H9 (cell line): ENCODE data around the gene TPP1. TPM values are rescaled to one million over a fixed set of nuclear protein-coding genes. Genes with fewer than 3 reads are reported as not detected.

ENCODE experiments used
- DNase-seq: peaks from one replicate; pipeline ENCODE4 v3.0.0-alpha.2; 2017
- H2AFZ ChIP-seq: one replicate; pipeline ENCODE4 v1.6.1; 2013; ENCODE audit warnings: mild to moderate bottlenecking, low read length, control low read depth, moderate library complexity
- H2AK5ac ChIP-seq: 2 replicates; pipeline ENCODE4 v1.6.1; 2013; ENCODE audit warnings: low read length, control low read depth, mixed read lengths; ENCODE audit not compliant: insufficient read length
- H2BK120ac ChIP-seq: one replicate; pipeline ENCODE4 v1.6.1; 2013; ENCODE audit warnings: low read depth, mild to moderate bottlenecking, low read length, control low read depth, inconsistent platforms; ENCODE audit not compliant: poor library complexity, severe bottlenecking
- H2BK12ac ChIP-seq: 2 replicates; pipeline ENCODE4 v1.6.1; 2013; ENCODE audit warnings: low read length, control low read depth, mixed read lengths, low read depth; ENCODE audit not compliant: insufficient read length
- H2BK15ac ChIP-seq: 2 replicates; pipeline ENCODE4 v1.6.1; 2013; ENCODE audit warnings: low read depth, low read length, control low read depth
- H2BK20ac ChIP-seq: one replicate; pipeline ENCODE4 v1.6.1; 2013; ENCODE audit warnings: low read depth, mild to moderate bottlenecking, low read length, control low read depth, inconsistent platforms; ENCODE audit not compliant: poor library complexity, severe bottlenecking
- H2BK5ac ChIP-seq: 2 replicates; pipeline ENCODE4 v1.6.1; 2013; ENCODE audit warnings: low read length, control low read depth, mixed read lengths; ENCODE audit not compliant: insufficient read length
- H3K14ac ChIP-seq: 2 replicates; pipeline ENCODE4 v1.6.1; 2013; ENCODE audit warnings: low read length, control low read depth; ENCODE audit not compliant: insufficient read depth
- H3K18ac ChIP-seq: 2 replicates; pipeline ENCODE4 v1.6.1; 2013; ENCODE audit warnings: low read depth, mild to moderate bottlenecking, mixed read lengths, low read length, control low read depth; ENCODE audit not compliant: insufficient read length
- H3K23ac ChIP-seq: 2 replicates; pipeline ENCODE4 v1.6.1; 2013; ENCODE audit warnings: low read length, control low read depth, mixed read lengths, low read depth; ENCODE audit not compliant: insufficient read length
- H3K23me2 ChIP-seq: 2 replicates; pipeline ENCODE4 v1.6.1; 2013; ENCODE audit warnings: low read depth, mild to moderate bottlenecking, mixed read lengths, low read length, control low read depth; ENCODE audit not compliant: insufficient read length, poor library complexity, severe bottlenecking
- H3K27ac ChIP-seq: 2 replicates; pipeline ENCODE4 v1.5.1; 2013; ENCODE audit warnings: low read length, control low read depth, mixed read lengths, low read depth; ENCODE audit not compliant: insufficient read length
- H3K27me3 ChIP-seq: 2 replicates; pipeline ENCODE4 v1.6.1; 2013; ENCODE audit warnings: low read length, control low read depth, inconsistent platforms; ENCODE audit not compliant: insufficient read depth
- H3K4ac ChIP-seq: 2 replicates; pipeline ENCODE4 v1.6.1; 2013; ENCODE audit warnings: low read depth, mild to moderate bottlenecking, control low read depth, inconsistent platforms, low read length, moderate library complexity
- H3K4me1 ChIP-seq: 2 replicates; pipeline ENCODE4 v1.6.1; 2013; ENCODE audit warnings: low read length, control low read depth, inconsistent platforms; ENCODE audit not compliant: insufficient read depth
- H3K4me2 ChIP-seq: 2 replicates; pipeline ENCODE4 v1.6.1; 2013; ENCODE audit warnings: low read length, control low read depth, mixed read lengths; ENCODE audit not compliant: insufficient read length, insufficient read depth
- H3K56ac ChIP-seq: 2 replicates; pipeline ENCODE4 v1.6.1; 2013; ENCODE audit warnings: low read depth, mild to moderate bottlenecking, mixed read lengths, low read length, control low read depth; ENCODE audit not compliant: insufficient read length
- H3K79me1 ChIP-seq: 2 replicates; pipeline ENCODE4 v1.6.1; 2013; ENCODE audit warnings: low read depth, mild to moderate bottlenecking, moderate library complexity, low read length, control low read depth, inconsistent platforms; ENCODE audit not compliant: insufficient read depth, poor library complexity, severe bottlenecking
- H3K79me2 ChIP-seq: 2 replicates; pipeline ENCODE4 v1.6.1; 2013; ENCODE audit warnings: low read length, control low read depth, inconsistent platforms; ENCODE audit not compliant: insufficient read depth
- H3K9ac ChIP-seq: 2 replicates; pipeline ENCODE4 v1.6.1; 2013; ENCODE audit warnings: low read length, control low read depth, mixed read lengths; ENCODE audit not compliant: insufficient read length; ENCODE audit errors: extremely low read depth
- H3K9me3 ChIP-seq: one replicate; pipeline ENCODE4 v1.6.1; 2013; ENCODE audit warnings: low read depth, low read length, inconsistent platforms; ENCODE audit not compliant: control insufficient read depth
- H3T11ph ChIP-seq: one replicate; pipeline ENCODE4 v1.6.1; 2013; ENCODE audit warnings: mild to moderate bottlenecking, low read length, control low read depth, inconsistent platforms
- H4K20me1 ChIP-seq: one replicate; pipeline ENCODE4 v1.6.1; 2013; ENCODE audit not compliant: control insufficient read depth, insufficient read length, insufficient read depth
- H4K5ac ChIP-seq: 2 replicates; pipeline ENCODE4 v1.6.1; 2013; ENCODE audit warnings: low read depth, mild to moderate bottlenecking, mixed read lengths, low read length, control low read depth; ENCODE audit not compliant: insufficient read length
- H4K8ac ChIP-seq: replicated peaks from 2 replicates; pipeline ENCODE4 v1.6.1; 2013; ENCODE audit warnings: low read length, control low read depth, mixed read lengths, low read depth; ENCODE audit not compliant: insufficient read length
- H4K91ac ChIP-seq: 2 replicates; pipeline ENCODE4 v1.6.1; 2013; ENCODE audit warnings: low read depth, mild to moderate bottlenecking, moderate library complexity, mixed read lengths, low read length, control low read depth; ENCODE audit not compliant: insufficient read length
- H3K27ac Mint-ChIP-seq, 3 experiments: 2 replicates in 2 of 3; 3 replicates in 1 of 3; pipeline ENCODE4 v1.8.0; 2020 to 2021; ENCODE audit warnings: mixed read lengths in 3 of 3, mild to moderate bottlenecking in 1 of 3, moderate library complexity in 1 of 3
- H3K27me3 Mint-ChIP-seq: 2 replicates; pipeline ENCODE4 v1.8.0; 2021; ENCODE audit warnings: low read depth, mild to moderate bottlenecking, moderate library complexity, mixed read lengths
- H3K36me3 Mint-ChIP-seq, 3 experiments: 2 replicates in 2 of 3; 3 replicates in 1 of 3; pipeline ENCODE4 v1.8.0; 2020 to 2021; ENCODE audit warnings: low read depth in 3 of 3, mixed read lengths in 3 of 3; ENCODE audit not compliant: insufficient read depth in 1 of 3
- H3K4me1 Mint-ChIP-seq, 2 experiments: 2 replicates each; pipeline ENCODE4 v1.8.0; 2020; ENCODE audit warnings: mixed read lengths in 2 of 2
- H3K4me3 Mint-ChIP-seq, 2 experiments: 2 replicates in 1 of 2; 3 replicates in 1 of 2; pipeline ENCODE4 v1.8.0; 2020 to 2021; ENCODE audit warnings: mild to moderate bottlenecking in 2 of 2, mixed read lengths in 2 of 2, moderate library complexity in 1 of 2
- H3K9me3 Mint-ChIP-seq, 2 experiments: 2 replicates in 1 of 2; 3 replicates in 1 of 2; pipeline ENCODE4 v1.8.0; 2020; ENCODE audit warnings: mild to moderate bottlenecking in 2 of 2, mixed read lengths in 2 of 2, moderate library complexity in 1 of 2
- WGBS: extraction: QIAGEN DNeasy Blood & Tissue Kit; methylation state at CpG from one replicate; pipeline ENCODE4 v1.1.7; 2013; ENCODE audit warnings: missing lambda C conversion rate, low lambda C conversion rate, mixed read lengths; ENCODE audit not compliant: insufficient read length; ENCODE audit errors: extremely low coverage; 5-methylcytosine and 5-hydroxymethylcytosine counted together
- total RNA-seq: library from RNA; stranded (reverse); gene quantifications from 2 replicates; pipeline ENCODE4 v1.2.1, GENCODE V29; 2021
- TF ChIP-seq, protein P1 (sequence below): fragments of 200-600 bp; sonication (generic); conservative IDR thresholded peaks from 3 replicates; pipeline ENCODE4 v1.8.0; 2021; ENCODE audit warnings: antibody characterized with exemption, mild to moderate bottlenecking

TPP1 gene
- total RNA-seq, 1 experiment from 2014 or later = 37.2 TPM

DNA sequence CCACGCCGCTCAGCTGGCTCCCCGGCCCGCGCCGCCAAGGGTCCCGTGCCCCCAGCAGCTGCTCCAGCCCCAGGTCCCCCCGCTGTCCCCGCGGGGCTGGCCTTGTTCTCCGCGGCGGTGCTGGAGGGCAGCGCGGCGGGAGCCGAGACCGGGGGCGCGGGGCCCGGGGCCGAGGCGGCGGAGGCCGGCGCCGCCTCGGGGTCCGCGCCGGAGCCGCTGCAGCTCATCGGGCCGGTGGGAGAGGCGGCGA lies 7.3 kb downstream of the TPP1 start:
- peak overlapping the region in 1 of 3 experiments; percentile 61; a peak in 1 of 7 replicates for H3K27ac Mint-ChIP-seq
- H2BK20ac ChIP-seq = no peak overlapping the region
- H2BK120ac ChIP-seq = no peak overlapping the region
- H3K9ac ChIP-seq = peak overlapping the region; percentile 75
- H4K91ac ChIP-seq = no peak overlapping the region
- H3T11ph ChIP-seq = no peak overlapping the region
- H4K20me1 ChIP-seq = no peaks in the 10 kb centered on the region
- H2AK5ac ChIP-seq = no peak overlapping the region
- peak overlapping the region; percentile 84 for H3K18ac ChIP-seq
- H3K79me2 ChIP-seq = no peaks in the 10 kb centered on the region
- no peak overlapping the region for H2BK15ac ChIP-seq
- H3K9me3 Mint-ChIP-seq = no peaks in the 10 kb centered on the region
- H3K23ac ChIP-seq = no peak overlapping the region
- no peak overlapping the region for H4K8ac ChIP-seq
- H3K27me3 Mint-ChIP-seq = no peaks in the 10 kb centered on the region; the same call in 1 of the 2 replicates
- H3K4me3 Mint-ChIP-seq = peak overlapping the region; percentile 83 to 88
- no peaks in the 10 kb centered on the region for H3K9me3 ChIP-seq
- TF ChIP-seq, protein P1, sequence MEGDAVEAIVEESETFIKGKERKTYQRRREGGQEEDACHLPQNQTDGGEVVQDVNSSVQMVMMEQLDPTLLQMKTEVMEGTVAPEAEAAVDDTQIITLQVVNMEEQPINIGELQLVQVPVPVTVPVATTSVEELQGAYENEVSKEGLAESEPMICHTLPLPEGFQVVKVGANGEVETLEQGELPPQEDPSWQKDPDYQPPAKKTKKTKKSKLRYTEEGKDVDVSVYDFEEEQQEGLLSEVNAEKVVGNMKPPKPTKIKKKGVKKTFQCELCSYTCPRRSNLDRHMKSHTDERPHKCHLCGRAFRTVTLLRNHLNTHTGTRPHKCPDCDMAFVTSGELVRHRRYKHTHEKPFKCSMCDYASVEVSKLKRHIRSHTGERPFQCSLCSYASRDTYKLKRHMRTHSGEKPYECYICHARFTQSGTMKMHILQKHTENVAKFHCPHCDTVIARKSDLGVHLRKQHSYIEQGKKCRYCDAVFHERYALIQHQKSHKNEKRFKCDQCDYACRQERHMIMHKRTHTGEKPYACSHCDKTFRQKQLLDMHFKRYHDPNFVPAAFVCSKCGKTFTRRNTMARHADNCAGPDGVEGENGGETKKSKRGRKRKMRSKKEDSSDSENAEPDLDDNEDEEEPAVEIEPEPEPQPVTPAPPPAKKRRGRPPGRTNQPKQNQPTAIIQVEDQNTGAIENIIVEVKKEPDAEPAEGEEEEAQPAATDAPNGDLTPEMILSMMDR = no peak
- no peaks in the 10 kb centered on the region for H3K27me3 ChIP-seq
- no peak overlapping the region for H3K4ac ChIP-seq
- H3K23me2 ChIP-seq = peaks cover 12% of the 10 kb centered on the region
- no peak overlapping the region for H2BK5ac ChIP-seq
- WGBS = no CpG with 5 or more reads among the region's 36 CpGs
- H3K14ac ChIP-seq = peak overlapping the region; percentile 87; the same call in 1 of the 2 replicates
- no peak for DNase-seq
- H3K79me1 ChIP-seq = no peaks in the 10 kb centered on the region
- peak overlapping the region; percentile 76 for H3K4me2 ChIP-seq
- peaks cover 33 to 62% (median 55%) of the 10 kb centered on the region in 3 experiments; a peak in 6 of 7 replicates for H3K36me3 Mint-ChIP-seq
- no peak overlapping the region for H3K56ac ChIP-seq
- no peak overlapping the region for H2AFZ ChIP-seq
- no peak overlapping the region for H3K27ac ChIP-seq
- no peaks in the 10 kb centered on the region for H3K4me1 ChIP-seq
- no peak overlapping the region for H4K5ac ChIP-seq
- peaks cover 15% of the 10 kb centered on the region in 2 experiments for H3K4me1 Mint-ChIP-seq
- H2BK12ac ChIP-seq = no peak overlapping the region
